HCEC 1CT (cell line): ENCODE results near the gene PCDH17.

ENCODE experiments used
- DNase-seq: peaks from one replicate; pipeline ENCODE4 v3.0.0-alpha.2; 2017

PCDH17 gene

DNA sequence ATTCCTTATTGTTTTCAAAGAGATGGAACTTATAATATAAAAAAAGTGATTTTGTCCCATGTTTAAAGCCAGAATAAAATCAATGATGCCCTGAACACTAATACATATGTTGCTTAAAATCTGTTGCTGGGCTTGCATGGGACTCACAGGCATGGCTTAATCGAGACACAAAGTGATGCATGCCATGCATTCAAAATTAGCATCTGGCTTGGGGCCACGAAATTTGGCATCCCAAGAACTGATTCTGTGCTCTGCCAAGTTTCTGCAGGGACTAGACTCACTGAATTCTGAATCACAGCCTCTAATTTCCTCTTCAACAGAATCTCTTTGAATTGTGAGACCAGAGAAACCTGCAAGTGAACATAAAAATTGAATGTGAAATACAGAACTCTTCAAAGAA lies 109.2 kb downstream of the PCDH17 start:
- DNase-seq: no peak

DNA sequence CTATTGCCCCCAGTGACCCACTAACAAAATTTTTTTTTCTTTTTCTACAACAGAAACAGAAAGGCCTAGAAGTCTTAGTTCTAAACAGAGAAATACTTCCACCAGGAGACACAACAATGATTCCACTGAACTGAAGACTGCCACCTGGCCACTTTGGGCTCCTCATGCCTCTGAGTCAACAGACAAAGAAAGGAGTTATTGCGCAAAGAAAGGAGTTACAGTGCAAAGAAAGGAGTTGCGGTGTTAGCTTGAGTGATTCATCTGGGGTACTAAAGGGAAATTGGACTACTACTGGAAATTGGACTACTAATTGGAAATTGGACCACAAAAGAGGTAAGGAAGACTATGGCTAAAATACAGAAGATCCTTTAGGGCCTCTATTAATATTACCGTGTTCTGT lies 116.6 kb downstream of the PCDH17 start:
- DNase-seq: no peak

DNA sequence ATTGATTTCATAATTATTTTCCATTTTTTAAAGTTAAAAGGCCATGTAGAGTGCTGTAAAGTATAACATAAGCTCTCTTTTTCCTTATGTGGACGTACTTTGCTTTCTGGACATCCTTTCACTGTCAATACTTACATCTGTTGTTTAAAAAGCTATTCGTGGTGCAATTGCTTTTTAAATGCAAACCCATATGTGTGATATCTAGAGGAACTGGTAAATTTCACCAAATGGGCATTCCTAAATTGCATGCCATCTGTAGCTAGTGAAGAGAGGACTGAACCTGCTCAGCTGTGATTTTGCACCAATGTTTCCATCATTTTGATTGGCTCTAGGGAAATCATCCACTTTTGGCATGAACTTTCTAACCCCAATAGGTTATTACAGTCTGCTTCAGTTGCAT lies 129.4 kb downstream of the PCDH17 start:
- no peak for DNase-seq

DNA sequence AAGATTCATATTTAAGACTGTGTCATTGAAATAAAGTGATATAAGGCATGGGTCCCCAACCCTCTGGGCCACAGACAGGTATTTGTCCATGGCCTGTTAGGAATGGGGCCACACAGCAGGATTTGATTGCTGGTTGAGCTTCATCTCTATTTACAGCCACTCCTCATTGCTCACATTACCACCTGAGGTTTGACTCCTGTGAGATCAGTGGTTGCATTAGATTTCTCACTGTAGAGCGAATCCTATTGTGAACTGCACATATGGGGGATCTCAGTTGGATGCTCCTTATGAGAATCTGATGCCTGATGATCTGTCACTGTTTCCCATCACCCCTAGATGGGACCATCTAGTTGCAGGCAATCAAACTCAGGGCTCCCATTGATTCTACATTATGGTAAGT lies 132.1 kb downstream of the PCDH17 start:
- no peak for DNase-seq
